ENCODE results near the gene AGTR2. TPM values are rescaled to one million over a fixed set of nuclear protein-coding genes. Genes with fewer than 3 reads are reported as not detected.
"Not testable (repeated sequence)": the region's sequence is repeated elsewhere in the genome, so short reads cannot be mapped to it uniquely, and the experiment has no call there.

AGTR2 gene
- polyA plus RNA-seq, 1 donor = 3.3 TPM

DNA sequence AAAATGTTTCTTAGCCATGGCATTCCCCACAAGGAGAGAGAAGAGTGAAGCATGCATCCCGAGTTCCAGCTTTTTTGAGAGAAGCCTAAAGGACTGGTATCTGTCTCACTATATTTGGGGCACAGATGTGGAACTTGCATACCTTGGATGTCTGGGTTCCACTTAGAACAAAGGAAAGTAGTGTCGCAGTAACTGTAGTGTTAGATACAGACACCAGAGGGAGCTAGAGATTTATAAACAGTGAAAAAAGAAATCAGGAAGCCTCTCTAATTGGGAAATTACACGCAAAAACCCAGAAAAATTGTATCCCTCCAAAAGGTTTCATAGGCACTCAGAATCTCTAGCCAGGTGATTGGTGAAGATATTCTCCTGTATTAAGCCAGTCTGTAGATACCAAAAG is 34.4 kb downstream of the AGTR2 start:
- Histone ChIP-seq H3K27me3 (ENCODE audit: control insufficient read depth, insufficient read depth, low read length) (no peaks in the 10 kb centered on the region), H3K4me1 (ENCODE audit: control insufficient read depth, insufficient read depth, low read length) (no peaks in the 10 kb centered on the region), H3K9me3 (ENCODE audit: control insufficient read depth, low read depth, low read length) (no peaks in the 10 kb centered on the region), H3K27ac (ENCODE audit: low read length) (no peak overlapping the region), H3K36me3 (ENCODE audit: control insufficient read depth, insufficient read depth, low read length) (no peaks in the 10 kb centered on the region), H3K4me3 (ENCODE audit: low read length) (no peak overlapping the region)
- DNase-seq = peak in 1 of 2 donors; percentile 3
- no CpG with 5 or more reads among the region's 3 CpGs for WGBS (ENCODE audit: insufficient coverage, low lambda C conversion rate)

DNA sequence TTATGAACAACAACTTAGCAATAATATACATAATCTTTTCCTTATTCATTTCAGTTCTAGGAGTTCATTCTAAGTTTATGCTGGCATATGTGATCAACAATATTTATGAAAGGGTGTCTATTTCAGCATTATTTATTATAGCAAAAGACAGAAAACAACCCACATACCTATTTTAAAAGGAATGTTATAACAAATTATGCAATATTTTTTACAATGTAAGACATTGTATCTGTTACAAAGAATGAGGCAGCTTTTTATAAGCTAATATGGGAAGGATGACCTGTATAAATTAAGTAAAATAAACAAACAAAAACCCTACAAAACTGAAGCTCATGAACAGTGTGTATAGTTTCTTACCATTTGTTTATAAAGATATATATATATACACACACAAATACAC is 42.7 kb downstream of the AGTR2 start:
- no peak for DNase-seq
- no peak overlapping the region for H3K27ac ChIP-seq (ENCODE audit: low read length)
- no peaks in the 10 kb centered on the region for H3K4me1 ChIP-seq (ENCODE audit: control insufficient read depth, insufficient read depth, low read length)
- no peaks in the 10 kb centered on the region for H3K36me3 ChIP-seq (ENCODE audit: control insufficient read depth, insufficient read depth, low read length)
- no peaks in the 10 kb centered on the region for H3K27me3 ChIP-seq (ENCODE audit: control insufficient read depth, insufficient read depth, low read length)
- H3K9me3 ChIP-seq (ENCODE audit: control insufficient read depth, low read depth, low read length) = no peaks in the 10 kb centered on the region
- H3K4me3 ChIP-seq (ENCODE audit: low read length) = no peak overlapping the region

DNA sequence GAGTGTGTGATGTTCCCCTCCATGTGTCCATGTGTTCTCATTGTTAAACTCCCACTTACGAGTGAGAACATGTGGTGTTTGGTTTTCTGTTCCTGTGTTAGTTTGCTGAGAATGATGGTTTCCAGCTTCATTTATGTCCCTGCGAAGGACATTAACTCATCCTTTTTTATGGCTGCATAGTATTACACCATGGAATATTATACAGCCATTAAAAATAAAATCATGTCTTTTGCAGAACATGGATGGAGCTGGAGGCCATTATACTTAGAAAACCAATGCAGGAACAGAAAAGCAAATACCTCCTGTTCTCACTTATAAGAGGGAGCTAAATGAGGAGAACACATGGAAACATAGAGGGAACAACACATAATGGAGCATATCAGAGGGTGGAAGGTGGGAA is 46.5 kb downstream of the AGTR2 start:
- not testable (repeated sequence) for DNase-seq; H3K4me1 ChIP-seq (ENCODE audit: control insufficient read depth, insufficient read depth, low read length); H3K4me3 ChIP-seq (ENCODE audit: low read length); H3K9me3 ChIP-seq (ENCODE audit: control insufficient read depth, low read depth, low read length); H3K27me3 ChIP-seq (ENCODE audit: control insufficient read depth, insufficient read depth, low read length); H3K27ac ChIP-seq (ENCODE audit: low read length); H3K36me3 ChIP-seq (ENCODE audit: control insufficient read depth, insufficient read depth, low read length)
- WGBS (ENCODE audit: insufficient coverage, low lambda C conversion rate) = no CpG with 5 or more reads among the region's 2 CpGs
